HG03378 (cell line): Measurements from ENCODE around the gene SLC24A3.

ENCODE experiments used
- ATAC-seq: cut with Tn5 transposase; IDR thresholded peaks from one replicate; pipeline ENCODE4 v1.9.1; 2021; ENCODE audit warnings: mild to moderate bottlenecking, moderate library complexity; ENCODE audit not compliant: unreplicated experiment

The SLC24A3 gene

GRCh38 chr20:19756761-19757486, 544.5 kb downstream of the SLC24A3 start:
- ATAC-seq = no peak

GRCh38 chr20:19757487-19758132, 545.2 kb downstream of the SLC24A3 start:
- ATAC-seq = no peak

GRCh38 chr20:19758133-19758500, 545.7 kb downstream of the SLC24A3 start, which contains the start of gene RIN2:
RIN2 (plus strand) TSS chr20:19758258; CDS start chr20:19889602, 131,344 bp downstream.
- ATAC-seq = no peak

GRCh38 chr20:19758501-19759331, 546.3 kb downstream of the SLC24A3 start:
- ATAC-seq = no peak

GRCh38 chr20:19760371-19760721, 547.9 kb downstream of the SLC24A3 start:
- ATAC-seq = no peak

- ATAC-seq = no peak
Observed at GRCh38 chr20:19761326-19761725, 548.9 kb downstream of the SLC24A3 start.

- ATAC-seq = no peak
Observed at GRCh38 chr20:19761841-19762240, 549.4 kb downstream of the SLC24A3 start.

- ATAC-seq = no peak
Observed at GRCh38 chr20:19764207-19764606, 551.8 kb downstream of the SLC24A3 start.

- ATAC-seq = no peak
Observed at GRCh38 chr20:19765266-19765665, 552.8 kb downstream of the SLC24A3 start.

- ATAC-seq = no peak
Observed at GRCh38 chr20:19765913-19766312, 553.5 kb downstream of the SLC24A3 start.

- ATAC-seq = no peak
Observed at GRCh38 chr20:19767070-19767469, 554.6 kb downstream of the SLC24A3 start.

GRCh38 chr20:19768325-19768842, 555.9 kb downstream of the SLC24A3 start:
- ATAC-seq = no peak

GRCh38 chr20:19769507-19769906, 557.1 kb downstream of the SLC24A3 start:
- no peak for ATAC-seq

- no peak for ATAC-seq
Observed at GRCh38 chr20:19770375-19770774, 557.9 kb downstream of the SLC24A3 start.

GRCh38 chr20:19771031-19771430, 558.6 kb downstream of the SLC24A3 start:
- ATAC-seq = no peak
